ENCODE measurements around the gene TUBGCP5.

TUBGCP5 gene

DNA sequence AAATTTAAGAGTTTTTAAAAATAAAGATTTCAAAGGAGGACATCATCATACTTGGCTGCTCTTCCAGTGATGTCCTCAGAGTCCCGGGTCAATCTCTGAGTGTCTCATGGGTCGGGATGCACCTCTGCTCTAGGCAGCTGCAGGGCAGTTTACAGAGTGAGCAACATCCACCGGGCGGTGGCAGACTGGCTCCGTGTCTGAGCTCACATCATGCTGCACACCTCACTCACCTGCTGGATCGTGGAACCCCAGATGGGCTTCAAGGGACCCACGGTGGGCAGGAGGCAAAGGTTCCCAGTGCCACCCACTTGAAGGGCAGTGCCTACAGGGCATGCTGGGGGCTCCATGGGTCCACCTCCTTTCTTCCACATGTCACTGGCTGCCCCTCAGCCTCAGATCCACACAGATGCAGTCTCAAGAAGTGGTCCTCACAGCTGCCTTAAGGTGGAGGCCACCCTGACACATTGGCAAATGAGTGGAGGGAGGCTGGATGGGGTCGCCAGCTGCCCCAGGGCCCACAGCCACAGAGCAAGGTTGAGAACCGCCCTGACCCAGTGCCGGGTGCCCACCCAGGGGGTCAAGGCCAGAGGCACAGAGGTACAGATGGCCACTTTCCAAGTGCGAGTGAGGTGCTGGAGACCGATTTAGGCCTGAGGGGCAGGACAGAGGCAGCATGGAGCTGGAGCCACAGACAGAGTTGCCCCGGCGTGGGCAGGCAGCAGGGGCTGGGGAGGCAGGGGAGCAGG lies 84.4 kb downstream of the TUBGCP5 start:
- Histone ChIP-seq H3K4me2 (ENCODE audit: low read depth, low read length, poor library complexity, severe bottlenecking) (no peak overlapping the region), H4K20me1 (ENCODE audit: low read depth, low read length) (no peaks in the 10 kb centered on the region), H3K9ac (ENCODE audit: low read length) (no peak overlapping the region)

DNA sequence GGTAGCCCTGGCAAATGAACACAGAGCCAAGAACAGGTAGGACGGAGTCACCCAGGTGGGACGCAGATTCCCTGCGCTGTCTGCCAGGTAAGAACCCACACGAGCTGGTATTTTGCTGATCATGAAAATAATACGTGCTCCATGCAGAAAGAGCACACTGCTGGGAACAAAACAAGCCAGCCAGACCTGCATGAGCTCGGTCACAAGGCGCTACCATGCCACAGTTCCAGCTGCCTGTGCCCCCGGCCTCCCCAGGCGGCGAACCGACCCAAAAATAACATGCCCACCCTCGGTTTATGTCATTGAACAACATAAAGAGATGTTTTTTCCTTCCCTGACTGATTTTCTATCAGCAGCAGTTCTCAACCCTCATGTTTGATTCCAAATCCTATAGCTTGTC lies 85.0 kb downstream of the TUBGCP5 start:
- Histone ChIP-seq H3K9me2 (replicated peaks; ENCODE audit: insufficient read depth, low read length) (no peaks in the 10 kb centered on the region), H2AFZ (ENCODE audit: low read depth, low read length, severe bottlenecking) (no peak overlapping the region), H3K27me3 (ENCODE audit: low read length) (no peaks in the 10 kb centered on the region)

More for the DNA sequence above, 84.4 kb downstream of the TUBGCP5 start:
- Histone ChIP-seq H3K9me3 (ENCODE audit: insufficient read depth, low read length) (no peaks in the 10 kb centered on the region), H3K4me3 (ENCODE audit: insufficient read depth, low read length, poor library complexity, severe bottlenecking) (no peak overlapping the region), H3K79me2 (ENCODE audit: insufficient read depth, low read length) (no peaks in the 10 kb centered on the region), H3K36me3 (ENCODE audit: low read length) (no peaks in the 10 kb centered on the region), H2AFZ (ENCODE audit: low read depth, low read length, severe bottlenecking) (no peak overlapping the region), H3F3A (ENCODE audit: insufficient read depth) (no peaks in the 10 kb centered on the region), H3K27ac (ENCODE audit: low read depth, low read length) (no peak overlapping the region), H3K27me3 (ENCODE audit: low read length) (no peaks in the 10 kb centered on the region), H3K9me2 (replicated peaks; ENCODE audit: insufficient read depth, low read length) (no peaks in the 10 kb centered on the region)
- TF ChIP-seq, protein P1, sequence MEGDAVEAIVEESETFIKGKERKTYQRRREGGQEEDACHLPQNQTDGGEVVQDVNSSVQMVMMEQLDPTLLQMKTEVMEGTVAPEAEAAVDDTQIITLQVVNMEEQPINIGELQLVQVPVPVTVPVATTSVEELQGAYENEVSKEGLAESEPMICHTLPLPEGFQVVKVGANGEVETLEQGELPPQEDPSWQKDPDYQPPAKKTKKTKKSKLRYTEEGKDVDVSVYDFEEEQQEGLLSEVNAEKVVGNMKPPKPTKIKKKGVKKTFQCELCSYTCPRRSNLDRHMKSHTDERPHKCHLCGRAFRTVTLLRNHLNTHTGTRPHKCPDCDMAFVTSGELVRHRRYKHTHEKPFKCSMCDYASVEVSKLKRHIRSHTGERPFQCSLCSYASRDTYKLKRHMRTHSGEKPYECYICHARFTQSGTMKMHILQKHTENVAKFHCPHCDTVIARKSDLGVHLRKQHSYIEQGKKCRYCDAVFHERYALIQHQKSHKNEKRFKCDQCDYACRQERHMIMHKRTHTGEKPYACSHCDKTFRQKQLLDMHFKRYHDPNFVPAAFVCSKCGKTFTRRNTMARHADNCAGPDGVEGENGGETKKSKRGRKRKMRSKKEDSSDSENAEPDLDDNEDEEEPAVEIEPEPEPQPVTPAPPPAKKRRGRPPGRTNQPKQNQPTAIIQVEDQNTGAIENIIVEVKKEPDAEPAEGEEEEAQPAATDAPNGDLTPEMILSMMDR (IDR thresholded peaks at IDR 0.05; ENCODE audit: insufficient read depth, low read length, poor library complexity, severe bottlenecking): no peak
- TF ChIP-seq EZH2phosphoT487 (conservative IDR thresholded peaks at IDR 0.05; ENCODE audit: low read length): no peak

DNA sequence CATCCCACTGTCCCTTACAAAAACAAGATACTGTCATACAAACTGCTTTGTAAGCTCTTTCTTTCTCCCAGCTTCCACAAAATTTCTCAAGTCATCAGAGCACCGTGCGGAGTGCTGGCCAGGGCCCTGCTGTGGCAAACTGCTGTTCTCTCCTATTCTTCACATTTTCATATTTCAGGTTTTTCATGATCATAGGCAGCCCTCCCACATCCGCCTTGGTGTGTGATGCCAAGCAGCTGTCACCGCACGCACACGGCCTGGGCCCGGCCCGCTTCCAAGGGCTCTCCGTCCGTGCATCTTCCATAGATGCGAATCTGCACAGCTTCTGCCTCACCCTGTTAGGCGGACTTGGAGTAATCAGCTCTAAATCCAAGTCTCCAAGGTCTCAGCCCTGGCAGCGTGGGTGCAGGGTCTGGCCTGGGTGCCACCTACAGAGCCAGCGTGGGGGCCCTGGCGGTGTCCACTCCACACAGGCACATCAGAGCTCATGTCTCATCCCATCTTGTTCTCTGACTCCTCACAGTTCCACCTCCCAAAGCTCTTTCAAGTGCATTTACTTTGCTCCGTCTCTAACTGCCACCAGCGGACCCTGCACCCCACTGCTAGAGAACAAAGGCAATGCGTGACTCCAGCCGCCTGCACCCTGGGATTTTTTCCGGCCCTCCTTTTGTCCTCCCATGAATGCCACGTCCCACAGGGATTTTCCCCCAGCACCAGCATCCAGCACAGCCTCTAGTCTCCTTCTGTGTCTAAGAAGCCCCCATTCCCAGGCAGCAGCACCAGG lies 86.4 kb downstream of the TUBGCP5 start:
- Histone ChIP-seq H3K9ac (ENCODE audit: low read length) (no peak overlapping the region), H3K79me2 (ENCODE audit: insufficient read depth, low read length) (no peaks in the 10 kb centered on the region)

More for the DNA sequence above, 85.0 kb downstream of the TUBGCP5 start:
- H3F3A ChIP-seq (ENCODE audit: insufficient read depth): no peaks in the 10 kb centered on the region
- H3K9me3 ChIP-seq (ENCODE audit: insufficient read depth, low read length): no peaks in the 10 kb centered on the region
- no peaks in the 10 kb centered on the region for H3K79me2 ChIP-seq (ENCODE audit: insufficient read depth, low read length)
- TF ChIP-seq, protein P1 (IDR thresholded peaks at IDR 0.05; ENCODE audit: insufficient read depth, low read length, poor library complexity, severe bottlenecking): no peak
- TF ChIP-seq EZH2phosphoT487 (conservative IDR thresholded peaks at IDR 0.05; ENCODE audit: low read length): no peak
- H4K20me1 ChIP-seq (ENCODE audit: low read depth, low read length): no peaks in the 10 kb centered on the region
- no peak overlapping the region for H3K9ac ChIP-seq (ENCODE audit: low read length)
- H3K36me3 ChIP-seq (ENCODE audit: low read length): no peaks in the 10 kb centered on the region
- H3K27ac ChIP-seq (ENCODE audit: low read depth, low read length): no peak overlapping the region
- H3K4me2 ChIP-seq (ENCODE audit: low read depth, low read length, poor library complexity, severe bottlenecking): no peak overlapping the region
- no peak overlapping the region for H3K4me3 ChIP-seq (ENCODE audit: insufficient read depth, low read length, poor library complexity, severe bottlenecking)

More for the DNA sequence above, 86.4 kb downstream of the TUBGCP5 start:
- no peaks in the 10 kb centered on the region for H4K20me1 ChIP-seq (ENCODE audit: low read depth, low read length)
- H3K4me2 ChIP-seq (ENCODE audit: low read depth, low read length, poor library complexity, severe bottlenecking): no peak overlapping the region
- H3K36me3 ChIP-seq (ENCODE audit: low read length): no peaks in the 10 kb centered on the region
- no peak overlapping the region for H3K4me3 ChIP-seq (ENCODE audit: insufficient read depth, low read length, poor library complexity, severe bottlenecking)
- H3F3A ChIP-seq (ENCODE audit: insufficient read depth): no peaks in the 10 kb centered on the region
- H3K27ac ChIP-seq (ENCODE audit: low read depth, low read length): no peak overlapping the region
- H2AFZ ChIP-seq (ENCODE audit: low read depth, low read length, severe bottlenecking): no peak overlapping the region
- TF ChIP-seq, protein P1 (IDR thresholded peaks at IDR 0.05; ENCODE audit: insufficient read depth, low read length, poor library complexity, severe bottlenecking): no peak
- no peak for TF ChIP-seq EZH2phosphoT487 (conservative IDR thresholded peaks at IDR 0.05; ENCODE audit: low read length)
- H3K9me3 ChIP-seq (ENCODE audit: insufficient read depth, low read length): no peaks in the 10 kb centered on the region
- no peaks in the 10 kb centered on the region for H3K9me2 ChIP-seq (replicated peaks; ENCODE audit: insufficient read depth, low read length)
- no peaks in the 10 kb centered on the region for H3K27me3 ChIP-seq (ENCODE audit: low read length)
